MCF 10A (cell line): ENCODE results near the gene NEURL1B. TPM values are rescaled to one million over a fixed set of nuclear protein-coding genes. Genes with fewer than 3 reads are reported as not detected.

Experiments used
- BruUV-seq: library from RNA; stranded (reverse); fragments of 400-500 nt; replicated peaks from 2 replicates; lab custom pipeline; 2021; lab: Mats Ljungman, UMichigan
- CTCF ChIA-PET: fragments of 300-600 bp; sonication (Branson Sonifier 250); formaldehyde crosslinking; extraction: SDS; loops from one replicate; lab custom pipeline; 2021; ENCODE audit warnings: antibody characterized with exemption, inconsistent platforms; lab: Yijun Ruan, JAX
- POLR2A ChIA-PET: fragments of 300-600, 350-650 bp; sonication (Branson Sonifier 250); formaldehyde crosslinking; extraction: SDS; loops from one replicate; lab custom pipeline; 2020; ENCODE audit warnings: antibody characterized with exemption, inconsistent platforms; lab: Yijun Ruan, JAX
- DNase-seq: peaks from one replicate; pipeline ENCODE4 v3.0.0-alpha.2; 2018; ENCODE audit not compliant: unreplicated experiment
- H3K27ac Mint-ChIP-seq: one replicate; pipeline ENCODE4 v1.8.0; 2022; ENCODE audit warnings: mild to moderate bottlenecking, low read depth, mixed read lengths; ENCODE audit not compliant: unreplicated experiment
- H3K27me3 Mint-ChIP-seq: one replicate; pipeline ENCODE4 v1.8.0; 2022; ENCODE audit warnings: mixed read lengths; ENCODE audit not compliant: insufficient read depth, unreplicated experiment
- H3K36me3 Mint-ChIP-seq: one replicate; pipeline ENCODE4 v1.8.0; 2022; ENCODE audit warnings: mild to moderate bottlenecking, moderate library complexity, mixed read lengths; ENCODE audit not compliant: insufficient read depth, unreplicated experiment
- H3K4me1 Mint-ChIP-seq: one replicate; pipeline ENCODE4 v1.8.0; 2022; ENCODE audit warnings: mixed read lengths; ENCODE audit not compliant: insufficient read depth, unreplicated experiment
- H3K4me3 Mint-ChIP-seq: one replicate; pipeline ENCODE4 v1.8.0; 2022; ENCODE audit warnings: mild to moderate bottlenecking, moderate library complexity, mixed read lengths; ENCODE audit not compliant: unreplicated experiment
- H3K9me3 Mint-ChIP-seq: one replicate; pipeline ENCODE4 v1.8.0; 2022; ENCODE audit warnings: mixed read lengths; ENCODE audit not compliant: unreplicated experiment
- intact Hi-C: fragments of 100-400 bp; cut with micrococcal nuclease; formaldehyde crosslinking; loops from 2 replicates; pipeline ENCODE4 v1.14.1; 2022
- total RNA-seq: library from RNA; stranded (reverse); gene quantifications from 2 replicates; pipeline ENCODE4 v1.2.3, GENCODE V29; 2022
- TF ChIP-seq, protein P1 (sequence below): fragments of 200-600 bp; IDR thresholded peaks from one replicate; pipeline ENCODE4 v1.8.0; 2022; ENCODE audit warnings: antibody characterized with exemption, mild to moderate bottlenecking; ENCODE audit not compliant: unreplicated experiment

Gene NEURL1B
- total RNA-seq, 1 experiment from 2014 or later: 7.6 TPM

DNA sequence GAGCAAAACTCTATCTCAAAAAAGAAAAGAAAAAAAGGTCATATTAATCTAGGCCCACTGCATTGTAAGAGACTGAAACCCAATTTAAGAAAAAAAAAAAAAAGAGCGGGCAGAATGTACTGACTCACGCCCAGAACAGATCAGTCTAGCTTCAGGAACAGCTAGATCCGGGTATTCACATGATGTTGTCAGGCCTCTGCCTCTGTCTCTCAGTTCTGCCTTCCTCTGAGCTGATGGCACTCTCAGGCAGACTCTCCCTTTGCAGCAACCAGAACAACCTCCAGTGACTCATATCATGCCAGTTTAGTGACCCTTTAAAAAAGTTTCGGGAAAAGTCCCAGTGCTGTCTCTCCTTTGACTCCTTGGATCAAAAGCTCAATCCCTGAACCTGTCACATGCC is 53.0 kb downstream of the NEURL1B start:
- DNase-seq: no peak
- Mint-ChIP-seq H3K27me3 (no peaks in the 10 kb centered on the region), H3K36me3 (peaks cover 4% of the 10 kb centered on the region), H3K9me3 (no peaks in the 10 kb centered on the region), H3K4me1 (peaks cover 9% of the 10 kb centered on the region), H3K4me3 (no peak overlapping the region), H3K27ac (no peak overlapping the region)
- ChIA-PET POLR2A (interaction anchor here (0.7 to 0.9 kb wide), 2 partner anchors 273 to 623 kb away, joined by 3 read pairs; no protein-coding TSS in a partner anchor), CTCF (interaction anchor here (0.7 to 17.0 kb wide), 8 partner anchors 10 to 217 kb away, joined by 3 to 452 read pairs (median 3); no protein-coding TSS in a partner anchor)
- intact Hi-C loops: no loop called here
- BruUV-seq: no TSS peak
- TF ChIP-seq, protein P1, sequence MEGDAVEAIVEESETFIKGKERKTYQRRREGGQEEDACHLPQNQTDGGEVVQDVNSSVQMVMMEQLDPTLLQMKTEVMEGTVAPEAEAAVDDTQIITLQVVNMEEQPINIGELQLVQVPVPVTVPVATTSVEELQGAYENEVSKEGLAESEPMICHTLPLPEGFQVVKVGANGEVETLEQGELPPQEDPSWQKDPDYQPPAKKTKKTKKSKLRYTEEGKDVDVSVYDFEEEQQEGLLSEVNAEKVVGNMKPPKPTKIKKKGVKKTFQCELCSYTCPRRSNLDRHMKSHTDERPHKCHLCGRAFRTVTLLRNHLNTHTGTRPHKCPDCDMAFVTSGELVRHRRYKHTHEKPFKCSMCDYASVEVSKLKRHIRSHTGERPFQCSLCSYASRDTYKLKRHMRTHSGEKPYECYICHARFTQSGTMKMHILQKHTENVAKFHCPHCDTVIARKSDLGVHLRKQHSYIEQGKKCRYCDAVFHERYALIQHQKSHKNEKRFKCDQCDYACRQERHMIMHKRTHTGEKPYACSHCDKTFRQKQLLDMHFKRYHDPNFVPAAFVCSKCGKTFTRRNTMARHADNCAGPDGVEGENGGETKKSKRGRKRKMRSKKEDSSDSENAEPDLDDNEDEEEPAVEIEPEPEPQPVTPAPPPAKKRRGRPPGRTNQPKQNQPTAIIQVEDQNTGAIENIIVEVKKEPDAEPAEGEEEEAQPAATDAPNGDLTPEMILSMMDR: no peak

DNA sequence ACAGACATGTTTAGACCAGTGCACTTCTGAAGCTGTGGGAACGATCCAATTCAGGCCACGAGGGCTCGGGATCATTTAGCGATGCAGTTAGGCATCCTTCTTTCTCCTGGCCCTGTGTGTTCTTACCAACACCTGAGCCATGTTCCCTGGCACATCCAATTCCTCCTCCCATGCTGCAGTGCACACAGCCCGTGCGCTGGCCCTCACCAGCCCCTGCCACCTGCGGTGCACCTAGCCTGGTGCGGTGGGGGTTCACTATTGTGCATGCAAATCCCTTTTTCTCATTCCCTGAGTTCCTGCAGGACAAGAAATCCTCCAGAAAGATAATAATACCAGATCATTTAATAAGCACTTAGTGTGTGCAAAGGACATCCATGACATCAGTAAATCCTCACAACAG is 53.5 kb downstream of the NEURL1B start:
- Mint-ChIP-seq H3K4me3 (no peak overlapping the region), H3K27ac (no peak overlapping the region), H3K36me3 (peaks cover 4% of the 10 kb centered on the region), H3K27me3 (no peaks in the 10 kb centered on the region), H3K9me3 (no peaks in the 10 kb centered on the region), H3K4me1 (peaks cover 9% of the 10 kb centered on the region)
- POLR2A ChIA-PET: interaction anchor here (0.7 to 0.9 kb wide), 2 partner anchors 274 to 622 kb away, joined by 3 read pairs; no protein-coding TSS in a partner anchor
- CTCF ChIA-PET: interaction anchor here (0.6 to 17.0 kb wide), 10 partner anchors 9 to 284 kb away, joined by 3 to 452 read pairs (median 4); no protein-coding TSS in a partner anchor
- DNase-seq: no peak
- TF ChIP-seq, protein P1: no peak
- BruUV-seq: no TSS peak
- intact Hi-C loops: no loop called here

DNA sequence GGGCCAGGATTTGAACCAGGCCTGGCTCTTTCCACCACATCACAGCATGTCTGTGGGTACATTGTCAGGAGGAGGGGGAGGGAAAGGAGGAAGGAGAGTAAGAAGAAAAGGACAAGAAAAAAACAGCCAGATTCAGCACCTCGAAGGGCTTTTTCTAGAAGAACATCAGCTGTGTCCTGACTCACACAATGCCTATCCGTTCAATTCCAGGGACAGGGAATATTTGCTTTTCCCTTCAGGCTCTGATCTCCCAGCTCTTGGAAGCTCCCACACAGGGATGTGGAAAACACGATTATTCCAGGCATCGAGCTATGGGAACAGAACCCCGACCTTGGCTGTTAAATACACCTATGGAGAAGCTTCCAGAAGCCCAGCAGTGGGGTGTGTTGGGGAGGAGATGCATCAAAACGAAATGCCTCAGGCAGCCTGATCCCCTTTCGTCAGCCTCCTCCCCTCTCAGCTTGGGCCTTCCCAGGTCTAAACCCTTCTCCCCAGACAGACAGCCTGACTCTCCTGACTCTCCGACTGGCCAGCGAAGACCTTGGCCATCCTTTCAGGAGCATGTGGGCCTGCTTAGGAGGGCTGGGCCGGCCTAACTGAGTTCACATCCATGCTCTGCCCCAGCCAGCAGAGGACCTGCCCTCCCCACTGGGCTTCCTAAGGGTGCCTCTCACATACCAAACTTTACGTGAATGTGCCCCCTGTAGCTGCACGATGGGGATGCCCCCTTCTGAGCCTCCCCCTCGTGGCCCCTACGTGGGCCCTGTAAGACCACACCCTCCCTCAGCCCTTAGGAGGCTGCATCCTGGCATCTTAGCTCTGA is 54.4 kb downstream of the NEURL1B start:
- intact Hi-C loops: loop anchor here (2.0 kb wide), 1 partner anchor 783 kb away; no protein-coding TSS in a partner anchor
- Mint-ChIP-seq H3K27ac (no peak overlapping the region), H3K4me1 (peaks cover 9% of the 10 kb centered on the region), H3K9me3 (no peaks in the 10 kb centered on the region), H3K4me3 (no peak overlapping the region), H3K27me3 (no peaks in the 10 kb centered on the region), H3K36me3 (peaks cover 4% of the 10 kb centered on the region)
- CTCF ChIA-PET: interaction anchor here (0.6 to 17.0 kb wide), 17 partner anchors 8 to 414 kb away, joined by 3 to 452 read pairs (median 5); partner anchors contain the start of gene NEURL1B
- no peak for DNase-seq
- no TSS peak for BruUV-seq
- POLR2A ChIA-PET: interaction anchor here (1.1 kb wide), 1 partner anchor 161 kb away, joined by 3 read pairs; no protein-coding TSS in a partner anchor
- TF ChIP-seq, protein P1: no peak
